HEK293 (cell line): ENCODE data around the gene FAM227B.

Experiments used
- CTCF ChIA-PET: fragments of 350-600 bp; formaldehyde crosslinking; extraction: SDS; loops from one replicate; lab custom pipeline; 2021; ENCODE audit warnings: antibody characterized with exemption; lab: Yijun Ruan, JAX
- POLR2A ChIA-PET: fragments of 300-600 bp; formaldehyde crosslinking; extraction: SDS; loops from one replicate; lab custom pipeline; 2020; ENCODE audit warnings: antibody characterized with exemption, inconsistent platforms; lab: Yijun Ruan, JAX
- H3K27ac ChIP-seq: fragments of 200-500 bp; sonication (Bioruptor generic); 2 replicates; pipeline ENCODE4 v1.5.1; 2014; ENCODE audit warnings: low read depth, low read length, control low read depth, inconsistent platforms; ENCODE audit errors: extremely low read depth
- H3K36me3 ChIP-seq, 2 experiments: fragments of 200-500 bp in 1 of 2; sonication (Bioruptor generic) in 1 of 2; 1 replicate in 1 of 2; 2 replicates in 1 of 2; pipeline ENCODE4 v1.5.1; 2014 to 2017; ENCODE audit warnings: inconsistent platforms in 2 of 2, low read length in 2 of 2; ENCODE audit not compliant: control insufficient read depth in 2 of 2, insufficient read depth in 1 of 2
- H3K4me1 ChIP-seq: fragments of 200-500 bp; sonication (Bioruptor generic); 2 replicates; pipeline ENCODE4 v1.5.1; 2014; ENCODE audit warnings: mild to moderate bottlenecking, low read length, inconsistent platforms; ENCODE audit not compliant: control insufficient read depth, insufficient read depth
- H3K4me3 ChIP-seq: 2 replicates; pipeline ENCODE4 v1.5.1; 2011; ENCODE audit warnings: low read depth, mild to moderate bottlenecking, control low read depth, low read length, moderate library complexity
- H3K9me3 ChIP-seq: fragments of 200-500 bp; sonication (Bioruptor generic); 2 replicates; pipeline ENCODE4 v1.5.1; 2014; ENCODE audit warnings: low read depth, low read length, inconsistent platforms; ENCODE audit not compliant: control insufficient read depth, insufficient read depth
- ZBTB1 ChIP-seq: fragments of 450-650 bp; formaldehyde crosslinking; IDR thresholded peaks from 2 replicates; pipeline ENCODE4 v1.5.1; 2016; ENCODE audit warnings: missing biosample characterization, missing genetic modification characterization
- ZBTB7A ChIP-seq: fragments of 450-650 bp; formaldehyde crosslinking; IDR thresholded peaks from 2 replicates; pipeline ENCODE4 v1.5.1; 2016; ENCODE audit warnings: low read depth, missing biosample characterization, missing genetic modification characterization
- ZFP37 ChIP-seq: fragments of 450-650 bp; formaldehyde crosslinking; IDR thresholded peaks from 2 replicates; pipeline ENCODE4 v1.5.1; 2016; ENCODE audit warnings: missing biosample characterization, missing genetic modification characterization
- ZNF10 ChIP-seq: fragments of 450-650 bp; formaldehyde crosslinking; IDR thresholded peaks from 2 replicates; pipeline ENCODE4 v1.5.1; 2017; ENCODE audit warnings: missing biosample characterization, missing genetic modification characterization
- ZNF121 ChIP-seq: fragments of 450-650 bp; formaldehyde crosslinking; IDR thresholded peaks from 2 replicates; pipeline ENCODE4 v1.5.1; 2016; ENCODE audit warnings: missing biosample characterization, missing genetic modification characterization
- ZNF148 ChIP-seq: fragments of 450-650 bp; formaldehyde crosslinking; IDR thresholded peaks from 2 replicates; pipeline ENCODE4 v1.5.0; 2017; ENCODE audit warnings: missing biosample characterization, missing genetic modification characterization, borderline replicate concordance
- ZNF211 ChIP-seq: fragments of 450-650 bp; formaldehyde crosslinking; IDR thresholded peaks from 2 replicates; pipeline ENCODE4 v1.5.1; 2016; ENCODE audit warnings: low read depth, missing biosample characterization, missing genetic modification characterization
- ZNF26 ChIP-seq: fragments of 450-650 bp; formaldehyde crosslinking; IDR thresholded peaks from 2 replicates; pipeline ENCODE4 v1.5.1; 2016; ENCODE audit warnings: missing biosample characterization, missing genetic modification characterization
- ZNF280D ChIP-seq: fragments of 450-650 bp; formaldehyde crosslinking; IDR thresholded peaks from 2 replicates; pipeline ENCODE4 v1.5.1; 2016; ENCODE audit warnings: missing biosample characterization, missing genetic modification characterization
- ZNF311 ChIP-seq: fragments of 450-650 bp; formaldehyde crosslinking; IDR thresholded peaks from 2 replicates; pipeline ENCODE4 v1.5.1; 2017; ENCODE audit warnings: missing biosample characterization, missing genetic modification characterization, borderline replicate concordance
- ZNF350 ChIP-seq: fragments of 450-650 bp; formaldehyde crosslinking; IDR thresholded peaks from 2 replicates; pipeline ENCODE4 v1.5.0; 2017; ENCODE audit warnings: missing biosample characterization, mild to moderate bottlenecking, missing genetic modification characterization
- ZNF518A ChIP-seq: fragments of 450-650 bp; formaldehyde crosslinking; conservative IDR thresholded peaks from 2 replicates; pipeline ENCODE4 v1.5.1; 2016; ENCODE audit warnings: low read depth, missing biosample characterization, missing genetic modification characterization
- ZNF704 ChIP-seq: fragments of 450-650 bp; formaldehyde crosslinking; IDR thresholded peaks from 2 replicates; pipeline ENCODE4 v1.5.1; 2016; ENCODE audit warnings: missing biosample characterization, missing genetic modification characterization
- ZSCAN18 ChIP-seq: fragments of 450-650 bp; formaldehyde crosslinking; IDR thresholded peaks from 2 replicates; pipeline ENCODE4 v1.5.1; 2016; ENCODE audit warnings: missing biosample characterization, missing genetic modification characterization
- ZSCAN23 ChIP-seq: fragments of 450-650 bp; formaldehyde crosslinking; IDR thresholded peaks from 2 replicates; pipeline ENCODE4 v1.5.1; 2016; ENCODE audit warnings: missing biosample characterization, missing genetic modification characterization
- ZSCAN5A ChIP-seq: fragments of 450-650 bp; formaldehyde crosslinking; IDR thresholded peaks from 2 replicates; pipeline ENCODE4 v1.5.1; 2016; ENCODE audit warnings: missing biosample characterization, missing genetic modification characterization

Gene FAM227B

GRCh38 chr15:49418811-49419210 lies 201.8 kb downstream of the FAM227B start (continued):
- no peak for TF ChIP-seq ZNF211 (tag by site-specific recombination)
- no peak for TF ChIP-seq ZNF704 (tag by site-specific recombination)

- POLR2A ChIA-PET: no interaction called here
- H3K4me1 ChIP-seq: no peaks in the 10 kb centered on the region
- TF ChIP-seq ZNF148 (tag by site-specific recombination): no peak
- no peak for TF ChIP-seq ZNF518A (tag by site-specific recombination)
- CTCF ChIA-PET: no interaction called here
- no peak overlapping the region for H3K4me3 ChIP-seq
- H3K9me3 ChIP-seq: no peaks in the 10 kb centered on the region
- no peaks in the 10 kb centered on the region for H3K36me3 ChIP-seq
- no peak overlapping the region for H3K27ac ChIP-seq
Observed at GRCh38 chr15:49415638-49416037, 205.0 kb downstream of the FAM227B start.

- Histone ChIP-seq H3K27ac (no peak overlapping the region), H3K36me3 (no peaks in the 10 kb centered on the region), H3K9me3 (no peaks in the 10 kb centered on the region), H3K4me1 (no peaks in the 10 kb centered on the region), H3K4me3 (no peak overlapping the region)
- POLR2A ChIA-PET: no interaction called here
- CTCF ChIA-PET: interaction anchor here (0.7 kb wide), 1 partner anchor 121 kb away, joined by 3 read pairs; no protein-coding TSS in a partner anchor
- TF ChIP-seq ZSCAN5A (no peak), ZFP37 (no peak), ZNF26 (tag by site-specific recombination) (no peak), ZNF350 (tag by site-specific recombination) (no peak), ZBTB7A (no peak), ZNF311 (tag by site-specific recombination) (no peak), ZSCAN18 (tag by site-specific recombination) (no peak), ZNF10 (tag by site-specific recombination) (no peak), ZNF121 (tag by site-specific recombination) (no peak), ZBTB1 (tag by site-specific recombination) (no peak), ZSCAN23 (no peak), ZNF280D (tag by site-specific recombination) (no peak)
Observed at GRCh38 chr15:49415149-49415548, 205.5 kb downstream of the FAM227B start.
